LNCAP (cell line): Measurements from ENCODE around the gene ZNF385D.

Experiments
- CTCF ChIP-seq: fragments of 450-650 bp; IDR thresholded peaks from 2 replicates; pipeline ENCODE4 v1.5.1; 2017; ENCODE audit warnings: mild to moderate bottlenecking

Gene ZNF385D

GRCh38 chr3:21747966-21748555 lies 2.9 kb downstream of the ZNF385D start:
- no peak for TF ChIP-seq CTCF

- no peak for TF ChIP-seq CTCF
Observed at GRCh38 chr3:21747376-21747775, 3.6 kb downstream of the ZNF385D start.

- no peak for TF ChIP-seq CTCF
Observed at GRCh38 chr3:21745966-21746365, 5.0 kb downstream of the ZNF385D start.

GRCh38 chr3:21744793-21745192 lies 6.2 kb downstream of the ZNF385D start:
- no peak for TF ChIP-seq CTCF

GRCh38 chr3:21738935-21739702 lies 11.9 kb downstream of the ZNF385D start:
- no peak for TF ChIP-seq CTCF

- no peak for TF ChIP-seq CTCF
Observed at GRCh38 chr3:21738283-21738682, 12.7 kb downstream of the ZNF385D start.

- TF ChIP-seq CTCF = no peak
Observed at GRCh38 chr3:21734746-21735145, 16.3 kb downstream of the ZNF385D start.
